HG02642 (cell line): ENCODE measurements around the gene GRIA3.
"Not testable (repeated sequence)": the region's sequence is repeated elsewhere in the genome, so short reads cannot be mapped to it uniquely, and the experiment has no call there.

ENCODE experiments used
- ATAC-seq: cut with Tn5 transposase; IDR thresholded peaks from one replicate; pipeline ENCODE4 v1.9.1; 2021; ENCODE audit warnings: mild to moderate bottlenecking; ENCODE audit not compliant: unreplicated experiment, poor library complexity

GRIA3 gene

DNA sequence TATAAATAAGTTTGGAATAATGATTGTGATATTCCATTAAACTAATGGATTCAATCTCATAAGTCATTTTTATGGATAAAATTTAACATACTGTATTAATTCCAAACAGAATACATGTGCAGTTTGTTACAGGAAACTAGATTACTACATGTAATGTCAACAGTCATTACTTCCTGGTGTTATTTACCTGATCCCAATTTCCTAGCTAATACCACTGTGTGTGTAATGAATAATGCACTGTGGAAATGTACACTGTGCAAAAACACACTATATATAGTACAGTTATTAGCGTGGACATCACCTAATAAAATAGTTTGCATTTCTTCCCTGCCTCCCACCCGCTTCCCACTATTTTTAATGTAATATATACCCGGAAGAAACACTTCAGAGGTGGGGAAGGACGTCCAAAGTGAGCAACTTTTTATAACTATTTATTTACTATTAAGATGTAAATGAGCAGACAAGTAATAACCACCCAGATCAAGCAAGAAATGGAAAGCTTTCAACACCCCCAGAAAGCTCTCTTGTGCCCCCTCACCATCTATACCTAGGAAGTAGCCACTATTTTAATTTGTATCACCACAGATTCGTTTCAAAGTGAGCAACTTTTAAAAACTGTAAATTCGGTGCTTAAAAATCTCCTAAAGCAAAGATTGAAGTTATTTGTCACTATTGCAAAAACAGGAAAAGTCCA, 329.7 kb downstream of the GRIA3 start:
- no peak for ATAC-seq

- not testable (repeated sequence) for ATAC-seq
These were observed 330.2 kb downstream of the GRIA3 start for GRCh38 chrX:123514279-123514640.

- ATAC-seq: no peak
These were observed 334.7 kb downstream of the GRIA3 start for GRCh38 chrX:123518791-123519190.

- ATAC-seq: no peak
These were observed 341.1 kb downstream of the GRIA3 start for GRCh38 chrX:123525123-123525725.

- ATAC-seq: not testable (repeated sequence)
These were observed 346.6 kb downstream of the GRIA3 start for GRCh38 chrX:123530726-123531125.
